Fibroblast of villous mesenchyme (primary cell): ENCODE measurements around the gene HEXIM2. TPM values are rescaled to one million over a fixed set of nuclear protein-coding genes. Genes with fewer than 3 reads are reported as not detected.

Experiments
- DNase-seq: peaks from one replicate; pipeline ENCODE4 v3.0.0-alpha.2; 2010; ENCODE audit warnings: low read depth
- H3K4me3 ChIP-seq: 2 replicates; pipeline ENCODE4 v1.5.1; 2011; ENCODE audit warnings: low read depth, mild to moderate bottlenecking, low read length
- CTCF ChIP-seq: IDR thresholded peaks from 2 replicates; pipeline ENCODE4 v1.5.1; 2012; ENCODE audit warnings: low read depth, mild to moderate bottlenecking, low read length; ENCODE audit not compliant: insufficient read depth
- total RNA-seq: library from RNA; depleted of rRNA; stranded (reverse); fragments of >200 nt; gene quantifications from 2 replicates; pipeline ENCODE4 v1.2.3, GENCODE V29; 2012

HEXIM2 gene
- 6.1 and 6.9 TPM in 2 replicates for total RNA-seq

GRCh38 chr17:45161288-45162024 is at the start of gene HEXIM2:
TSS of gene HEXIM2 (plus strand) at chr17:45161875. CDS start at chr17:45162794, 919 bp downstream.
- DNase-seq: peak; percentile 100
- peak within 1 kb of the TSS; percentile 95 for H3K4me3 ChIP-seq
- TF ChIP-seq CTCF: no peak

GRCh38 chr17:45112559-45113423 is 48.9 kb upstream of the HEXIM2 start:
- no peak for DNase-seq
- TF ChIP-seq CTCF: no peak
- no peak overlapping the region for H3K4me3 ChIP-seq

- H3K4me3 ChIP-seq: no peak overlapping the region
- no peak for TF ChIP-seq CTCF
- no peak for DNase-seq
Observed at GRCh38 chr17:45113424-45113754, 48.3 kb upstream of the HEXIM2 start.

GRCh38 chr17:45114117-45114932 is 47.4 kb upstream of the HEXIM2 start:
- DNase-seq: no peak
- no peak for TF ChIP-seq CTCF
- no peak overlapping the region for H3K4me3 ChIP-seq

GRCh38 chr17:45115015-45115625 is 46.6 kb upstream of the HEXIM2 start:
- DNase-seq: no peak
- no peak overlapping the region for H3K4me3 ChIP-seq
- no peak for TF ChIP-seq CTCF

- no peak for DNase-seq
Observed at GRCh38 chr17:45115871-45116270, 45.8 kb upstream of the HEXIM2 start.

More at GRCh38 chr17:45115871-45116270, 45.8 kb upstream of the HEXIM2 start:
- no peak for TF ChIP-seq CTCF
- no peak overlapping the region for H3K4me3 ChIP-seq
